Stimulated activated naive CD8-positive, alpha-beta T cell treated with anti-CD3 and anti-CD28 coated beads, Interleukin-15, Interleukin-2, amounts not matched to agents 100 U/mL and 50 U/mL, for 24 hours (primary cell): ENCODE results near the gene AKT1S1.

ENCODE experiments used
- ATAC-seq: fragments of 150-1000 bp; cut with Tn5 transposase; one replicate; pipeline ENCODE4 v1.10.0; 2021
- DNase-seq: peaks from one replicate; pipeline ENCODE4 v3.0.0; 2021

Gene AKT1S1

GRCh38 chr19:49853852-49854377, 23.2 kb downstream of the AKT1S1 start:
- no peak for ATAC-seq
- no peak for DNase-seq

GRCh38 chr19:49852631-49853126, 24.5 kb downstream of the AKT1S1 start:
- DNase-seq: no peak
- ATAC-seq: no peak

- ATAC-seq: no peak
- peak; percentile 46 for DNase-seq
Observed at GRCh38 chr19:49851456-49852259, 25.5 kb downstream of the AKT1S1 start.

- peak; percentile 93 for DNase-seq
- ATAC-seq: peak; percentile 88
Observed at GRCh38 chr19:49850487-49851342, 26.4 kb downstream of the AKT1S1 start, which contains the start of gene PTOV1. Gene PTOV1 (plus strand): TSS chr19:49851159.

GRCh38 chr19:49850221-49850486, 27.0 kb downstream of the AKT1S1 start:
- no peak for DNase-seq
- peak; percentile 1 for ATAC-seq

GRCh38 chr19:49849433-49850220, 27.5 kb downstream of the AKT1S1 start:
- ATAC-seq (no peak), DNase-seq (no peak)

- ATAC-seq (no peak), DNase-seq (no peak)
Observed at GRCh38 chr19:49848938-49849337, 28.2 kb downstream of the AKT1S1 start.

GRCh38 chr19:49847731-49848696, 29.1 kb downstream of the AKT1S1 start:
- DNase-seq: no peak
- ATAC-seq: no peak

- no peak for ATAC-seq
- DNase-seq: no peak
Observed at GRCh38 chr19:49846408-49846807, 30.7 kb downstream of the AKT1S1 start.

- DNase-seq: no peak
- ATAC-seq: no peak
Observed at GRCh38 chr19:49845414-49845813, 31.7 kb downstream of the AKT1S1 start.

GRCh38 chr19:49844138-49845095, 32.7 kb downstream of the AKT1S1 start:
- DNase-seq (no peak), ATAC-seq (no peak)

- ATAC-seq (no peak), DNase-seq (no peak)
Observed at GRCh38 chr19:49843265-49843664, 33.9 kb downstream of the AKT1S1 start.

- DNase-seq (no peak), ATAC-seq (no peak)
Observed at GRCh38 chr19:49840736-49841249, 36.4 kb downstream of the AKT1S1 start.

GRCh38 chr19:49840321-49840720, 36.8 kb downstream of the AKT1S1 start:
- ATAC-seq: no peak
- DNase-seq: no peak

GRCh38 chr19:49839713-49840112, 37.4 kb downstream of the AKT1S1 start:
- ATAC-seq (no peak), DNase-seq (no peak)

GRCh38 chr19:49838885-49839588, 38.1 kb downstream of the AKT1S1 start:
- DNase-seq (no peak), ATAC-seq (no peak)

- ATAC-seq (no peak), DNase-seq (no peak)
Observed at GRCh38 chr19:49837425-49837824, 39.7 kb downstream of the AKT1S1 start.

GRCh38 chr19:49837009-49837310, 40.2 kb downstream of the AKT1S1 start:
- ATAC-seq: no peak
- no peak for DNase-seq
